Measurements from ENCODE around the gene JAG2.

- TF ChIP-seq RAD21 (IDR thresholded peaks at IDR 0.05; ENCODE audit: low read length), result no peak
- TF ChIP-seq ELK1 (IDR thresholded peaks at IDR 0.05; ENCODE audit: borderline replicate concordance, low read depth, low read length), result no peak
- no peak for TF ChIP-seq CTCF (conservative IDR thresholded peaks at IDR 0.05; ENCODE audit: low read depth, low read length)
- no peak for TF ChIP-seq POLR2A (IDR thresholded peaks at IDR 0.05; ENCODE audit: low read depth, low read length)
- no peak for TF ChIP-seq MAFK (IDR thresholded peaks at IDR 0.05; ENCODE audit: low read depth, low read length)
- no peak for TF ChIP-seq CEBPB (IDR thresholded peaks at IDR 0.05; ENCODE audit: low read depth, low read length)
- TF ChIP-seq RFX5 (IDR thresholded peaks at IDR 0.05; ENCODE audit: low read depth, low read length), result no peak
- TF ChIP-seq MXI1 (IDR thresholded peaks at IDR 0.05; ENCODE audit: borderline replicate concordance, low read depth, low read length), result no peak
- TF ChIP-seq SMC3 (IDR thresholded peaks at IDR 0.05; ENCODE audit: low read depth, low read length), result no peak
- no peak for TF ChIP-seq RCOR1 (IDR thresholded peaks at IDR 0.05; ENCODE audit: insufficient replicate concordance, low read length)
Measured at GRCh38 chr14:105187935-105188524, 19.5 kb upstream of the JAG2 start.

All from IMR-90 (cell line).